RKO (cell line): ENCODE data around the gene PHF19.

Experiments used
- DNase-seq: peaks from one replicate; pipeline ENCODE4 v3.0.0-alpha.2; 2016; ENCODE audit warnings: low spot score

PHF19 gene

DNA sequence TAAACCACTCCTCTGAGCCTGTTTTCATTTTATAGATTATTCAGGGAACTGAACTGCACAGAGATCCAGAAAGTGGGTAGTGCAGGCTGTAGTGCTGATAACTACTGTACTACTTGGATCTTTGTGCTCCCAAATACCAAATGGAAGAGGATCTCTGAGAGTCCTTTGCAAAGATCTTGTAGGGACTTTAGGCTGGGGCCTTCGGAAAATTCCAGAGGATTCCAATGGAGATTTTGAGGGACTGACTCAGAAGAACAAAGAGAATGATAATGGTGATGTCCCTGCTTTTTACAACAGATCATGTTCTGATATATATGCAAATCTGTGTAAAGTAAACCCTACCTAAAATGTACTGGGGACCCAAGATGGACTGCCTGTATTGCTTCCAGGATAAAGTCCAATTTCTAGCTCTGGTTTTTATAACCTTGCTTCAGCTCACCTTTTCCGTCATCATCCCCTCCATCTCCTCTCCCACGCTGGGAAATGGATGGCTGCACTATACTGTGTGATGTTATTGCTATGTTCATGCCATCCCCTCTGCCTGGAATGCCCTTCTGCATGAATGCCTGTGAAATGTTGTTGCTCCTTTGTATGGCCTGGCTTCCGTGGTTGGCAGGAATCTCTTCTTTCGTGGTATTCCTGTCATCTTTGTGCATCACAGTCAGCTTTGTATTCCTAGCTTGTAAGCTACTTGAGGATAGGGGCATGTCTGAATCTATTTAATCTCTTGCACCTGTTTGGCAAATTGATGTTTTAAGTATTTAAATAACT is 24.6 kb downstream of the PHF19 start:
- no peak for DNase-seq

DNA sequence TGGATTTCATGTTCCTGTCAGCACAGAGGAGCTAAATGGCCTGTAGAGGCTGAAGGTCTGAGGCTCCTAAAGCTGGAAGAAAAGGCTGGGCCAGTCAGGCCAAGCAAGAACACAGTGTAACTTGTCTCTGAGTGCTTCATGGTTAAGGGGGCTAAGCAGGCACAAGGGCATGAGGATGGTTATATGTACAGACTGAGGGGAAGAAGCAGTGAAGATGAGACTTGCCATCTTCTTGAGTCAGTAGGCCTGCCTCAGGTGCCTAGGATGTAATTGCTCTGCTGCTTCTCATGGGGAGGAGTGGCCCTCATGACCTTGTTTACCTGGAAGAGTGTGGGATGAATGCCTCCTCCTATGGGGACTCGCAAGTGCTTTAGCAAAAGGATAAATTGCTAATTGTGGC is 25.5 kb downstream of the PHF19 start:
- no peak for DNase-seq

DNA sequence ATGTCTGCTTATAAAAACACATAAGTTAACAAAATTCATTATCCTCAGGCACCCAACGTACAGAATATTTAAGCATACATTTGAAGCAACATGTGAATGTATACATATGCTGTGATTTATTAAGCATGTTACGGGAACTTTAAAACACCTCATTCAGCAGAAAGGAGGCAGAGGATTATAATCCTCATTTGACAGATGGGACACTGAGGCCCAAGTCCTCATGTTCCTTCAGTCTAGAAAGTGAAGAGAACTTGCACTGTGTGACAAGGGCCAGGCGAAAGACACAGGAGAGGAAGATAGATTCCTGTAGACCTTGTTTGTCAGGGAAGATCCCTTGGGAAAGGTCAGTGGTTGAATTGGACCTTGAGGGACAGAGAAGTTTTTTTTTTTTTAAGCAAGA is 26.7 kb downstream of the PHF19 start:
- no peak for DNase-seq

DNA sequence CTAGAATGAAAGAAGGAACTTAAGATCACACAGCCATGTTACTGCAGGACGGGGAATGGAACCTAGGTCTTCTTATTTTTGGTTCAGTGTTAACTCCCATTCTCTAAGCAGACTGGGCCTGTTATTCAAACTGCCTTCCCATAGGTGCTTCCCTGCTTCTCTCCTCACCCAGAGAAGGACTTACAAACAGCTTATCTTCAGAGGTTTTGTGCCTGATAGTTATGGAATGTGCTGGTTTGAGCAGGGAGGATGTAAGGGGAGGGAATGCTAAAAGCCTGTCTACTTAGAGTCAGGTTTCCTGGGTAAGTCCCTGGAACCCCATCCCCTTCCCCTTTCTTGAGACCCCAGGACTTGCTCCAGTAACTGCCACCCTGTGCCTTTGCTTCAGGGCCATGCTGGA is 30.1 kb downstream of the PHF19 start:
- DNase-seq, result no peak

DNA sequence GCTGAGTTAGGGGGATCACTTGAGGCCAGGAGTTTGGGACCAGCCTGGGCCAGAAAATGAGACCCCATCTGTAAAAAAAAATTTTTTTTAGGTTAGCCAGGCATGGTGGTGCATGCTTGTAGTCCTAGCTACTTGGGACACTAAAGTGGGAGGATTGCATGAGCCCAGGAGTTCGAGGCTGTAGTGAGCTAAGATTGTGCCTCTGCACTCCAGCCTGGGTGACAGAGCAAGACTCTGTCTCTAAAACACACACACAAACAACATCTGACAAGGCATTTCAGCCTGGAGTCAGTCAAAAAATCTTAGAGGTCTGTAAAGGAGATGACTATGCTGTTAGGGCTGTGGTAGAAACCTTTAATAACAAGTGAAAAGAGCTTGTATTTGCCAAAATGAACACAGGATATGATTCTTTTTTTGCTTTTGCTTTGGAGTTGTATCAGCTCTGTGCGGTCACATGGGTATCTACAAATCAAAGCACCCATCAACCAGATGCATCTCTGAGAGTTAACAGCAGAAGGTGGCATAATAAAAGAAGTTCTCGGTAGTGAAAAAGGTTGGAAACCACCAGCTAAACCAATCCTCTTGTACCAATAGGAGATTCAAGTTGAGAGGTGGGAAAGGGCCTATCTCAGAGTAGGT is 30.6 kb downstream of the PHF19 start:
- DNase-seq, result no peak

DNA sequence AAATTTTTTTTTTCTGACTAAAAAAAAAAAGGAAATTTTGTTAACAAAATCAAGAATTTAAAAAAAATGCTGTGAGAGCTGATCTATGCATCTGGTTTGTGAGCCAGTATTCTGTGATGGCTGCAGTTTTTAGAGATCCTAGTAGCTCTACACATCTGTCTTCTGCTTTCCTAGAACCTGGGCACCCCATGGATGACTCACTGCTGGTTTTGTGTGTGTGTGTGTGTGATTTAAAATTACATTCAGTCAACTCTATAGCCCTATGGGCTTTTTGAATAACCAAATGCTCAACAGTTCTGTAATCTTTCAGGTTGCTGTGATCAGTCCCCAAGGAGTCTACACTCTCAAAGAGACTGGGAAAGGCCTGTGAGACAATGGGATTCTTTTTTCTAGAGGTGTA is 31.7 kb downstream of the PHF19 start:
- DNase-seq, result peak; percentile 49

DNA sequence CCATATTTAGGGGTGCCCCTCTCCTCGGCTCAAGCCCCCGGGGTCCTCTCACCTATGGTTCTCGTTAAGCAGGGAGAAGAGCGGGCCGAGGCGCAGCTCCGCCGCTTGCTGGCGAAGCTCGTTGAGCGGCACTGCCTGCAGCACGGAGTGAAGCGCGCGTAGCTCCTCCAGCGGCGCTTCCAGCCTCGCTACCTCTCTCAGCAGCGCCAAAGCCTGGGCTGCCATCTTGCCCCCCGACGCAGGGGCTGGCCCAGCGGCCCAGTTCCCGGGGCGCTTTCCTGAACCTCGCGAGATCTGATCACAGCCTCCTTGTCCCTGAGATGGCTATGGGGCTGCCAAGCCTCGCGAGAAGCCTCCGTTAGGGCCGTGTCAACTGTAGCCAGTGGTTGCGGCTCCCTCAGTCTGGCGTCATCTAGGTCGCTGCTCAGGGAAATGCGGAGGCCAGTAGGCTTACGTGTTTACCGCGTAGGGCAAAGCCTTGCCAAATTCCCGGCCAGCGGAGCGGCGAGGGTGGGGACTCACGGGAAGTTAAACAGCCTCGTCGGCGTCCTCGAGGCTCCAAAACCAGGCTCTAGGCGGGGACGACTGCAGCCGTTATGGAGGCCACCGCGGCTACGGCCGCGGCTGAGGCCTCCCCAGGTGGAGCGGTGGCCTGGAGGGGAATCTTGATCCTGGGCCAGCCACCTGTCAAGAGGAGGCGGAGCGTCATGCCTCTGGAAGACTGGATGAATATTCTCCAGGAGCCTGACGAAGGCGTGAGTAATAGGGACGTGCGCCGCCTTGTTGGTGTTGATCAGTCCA is 34.1 kb downstream of the PHF19 start, which contains the start of gene PSMD5:
Gene PSMD5, minus strand, starts transcription at position 238 of the 801 bp plus-strand sequence. Its CDS starts 13 bp downstream, at position 225.
- peak; percentile 100 for DNase-seq

DNA sequence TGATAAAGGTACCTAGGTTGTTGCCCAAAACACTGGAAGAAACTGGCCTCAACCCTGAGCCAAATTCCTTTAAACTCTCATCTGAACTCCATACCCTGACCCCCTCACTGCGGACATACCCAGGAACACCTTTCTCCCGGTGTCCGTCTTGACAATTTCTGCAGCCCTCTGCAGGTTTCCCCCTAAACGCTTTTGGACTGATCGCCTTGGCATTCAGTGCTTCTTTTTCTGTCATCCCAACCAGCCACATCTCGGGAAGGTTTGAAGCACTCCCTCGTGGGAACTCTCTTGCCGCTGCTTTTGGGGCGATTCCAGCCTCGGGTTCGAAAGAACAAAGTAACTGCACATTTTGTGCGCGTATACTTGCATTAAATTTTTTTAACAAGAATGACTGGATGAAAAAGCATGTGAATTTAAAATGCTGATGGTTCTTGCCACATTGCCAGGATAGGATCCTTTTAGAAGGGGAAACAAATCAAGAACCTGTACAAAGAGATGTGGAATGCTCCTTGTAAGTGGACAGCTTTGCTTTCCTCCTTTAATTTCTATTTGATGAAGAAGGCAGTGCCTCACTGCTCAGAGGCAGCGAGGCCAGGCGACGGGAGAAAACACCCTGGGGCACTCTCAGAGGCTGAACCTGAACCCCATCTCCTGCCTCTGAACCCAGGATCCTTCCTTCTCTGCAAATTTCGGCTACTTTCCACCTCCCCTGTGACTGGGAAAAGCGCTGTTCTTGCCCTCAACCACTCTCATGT is 34.9 kb downstream of the PHF19 start:
- peak; percentile 48 for DNase-seq

DNA sequence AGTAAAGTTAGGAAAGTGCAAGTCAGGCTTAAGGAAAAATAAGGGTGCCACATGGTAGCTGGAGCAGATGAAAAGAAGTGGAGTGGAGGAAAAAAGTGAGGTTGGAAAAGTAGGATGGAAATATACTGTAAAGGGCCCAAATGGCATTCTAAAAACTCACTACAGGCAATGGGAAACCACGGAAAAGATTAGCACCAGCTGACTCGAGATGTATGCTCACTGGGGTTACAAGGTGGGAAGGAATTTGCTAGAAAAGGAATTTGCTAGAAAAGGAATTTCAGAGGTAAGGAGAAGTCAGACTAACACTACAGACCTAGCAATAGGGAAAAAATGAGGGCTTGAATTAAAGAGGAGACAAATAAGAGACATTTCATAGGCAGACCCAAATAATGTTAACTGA is 37.8 kb downstream of the PHF19 start:
- DNase-seq, result peak; percentile 54

DNA sequence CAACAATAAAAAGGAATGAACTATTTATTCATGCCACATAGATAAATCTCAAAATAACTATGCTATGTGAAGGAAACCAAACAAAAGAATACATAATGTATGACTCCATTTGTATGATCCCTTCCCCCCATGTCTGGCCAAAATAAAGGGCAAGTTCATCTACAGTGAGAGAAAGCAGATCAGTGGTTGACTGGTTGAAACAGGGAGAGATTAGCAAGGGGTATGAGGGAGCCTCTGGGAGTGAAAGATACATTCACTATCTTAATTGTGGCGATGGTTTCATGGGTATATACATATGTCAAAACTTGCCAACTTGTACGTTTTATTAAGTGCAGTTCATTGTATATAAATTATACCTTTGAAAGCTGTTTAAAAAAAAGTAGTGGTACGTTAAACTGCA is 39.1 kb downstream of the PHF19 start:
- no peak for DNase-seq

DNA sequence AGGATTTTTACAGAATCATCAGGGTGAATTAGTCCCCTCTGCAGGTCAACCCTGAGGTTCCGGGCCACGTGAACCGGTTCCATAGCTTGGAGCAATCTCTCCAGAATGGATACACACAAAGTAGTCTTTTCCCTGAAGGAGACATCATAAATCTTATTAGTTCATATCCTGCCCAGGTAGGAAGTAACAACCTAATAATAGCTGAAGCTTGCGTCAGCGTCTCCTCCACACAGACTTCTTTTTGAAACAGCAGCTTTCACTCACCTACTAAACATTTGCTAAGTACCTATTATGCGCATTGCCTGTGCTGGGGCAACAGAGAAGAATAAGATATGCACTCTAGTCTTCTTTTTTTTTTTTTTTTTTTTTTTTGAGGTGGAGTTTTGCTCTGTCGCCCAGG is 43.7 kb downstream of the PHF19 start:
- no peak for DNase-seq

DNA sequence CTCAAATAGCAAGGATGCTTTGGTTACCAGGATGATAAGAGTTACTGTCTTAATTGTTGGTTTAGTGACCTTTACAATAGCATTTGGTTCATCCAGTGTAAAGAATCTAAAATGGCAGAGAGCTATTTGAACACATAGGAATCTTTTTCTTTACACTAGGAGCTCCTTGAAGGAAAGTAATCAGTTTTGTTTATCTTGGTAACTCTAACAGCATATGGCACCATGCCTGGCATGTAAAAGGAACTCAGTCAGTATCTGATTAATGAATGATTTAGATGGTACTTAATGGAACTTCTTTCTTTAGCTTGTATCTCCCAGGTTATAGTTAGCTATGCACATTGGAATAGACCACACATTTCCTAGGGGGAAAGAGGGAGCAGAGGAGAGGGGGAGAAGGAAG is 44.2 kb downstream of the PHF19 start:
- DNase-seq, result no peak

DNA sequence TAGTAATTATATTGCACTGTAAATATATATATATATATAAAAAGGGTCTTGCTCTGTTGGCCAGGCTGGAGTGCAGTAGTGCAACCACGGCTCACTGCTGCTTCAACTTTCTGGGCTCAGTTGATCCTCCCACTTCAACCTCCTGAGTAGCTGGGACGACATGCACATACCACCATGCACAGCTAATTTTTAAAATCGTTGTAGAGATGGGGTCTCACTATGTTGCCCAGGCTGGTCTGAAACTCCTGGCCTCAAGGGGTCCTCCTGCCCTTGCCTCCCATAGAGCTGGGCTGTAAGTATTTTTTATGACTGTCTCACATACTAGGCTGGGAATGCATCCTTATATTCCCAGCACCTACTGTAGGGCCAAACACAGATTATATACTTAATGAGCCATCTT is 46.1 kb downstream of the PHF19 start:
- no peak for DNase-seq

DNA sequence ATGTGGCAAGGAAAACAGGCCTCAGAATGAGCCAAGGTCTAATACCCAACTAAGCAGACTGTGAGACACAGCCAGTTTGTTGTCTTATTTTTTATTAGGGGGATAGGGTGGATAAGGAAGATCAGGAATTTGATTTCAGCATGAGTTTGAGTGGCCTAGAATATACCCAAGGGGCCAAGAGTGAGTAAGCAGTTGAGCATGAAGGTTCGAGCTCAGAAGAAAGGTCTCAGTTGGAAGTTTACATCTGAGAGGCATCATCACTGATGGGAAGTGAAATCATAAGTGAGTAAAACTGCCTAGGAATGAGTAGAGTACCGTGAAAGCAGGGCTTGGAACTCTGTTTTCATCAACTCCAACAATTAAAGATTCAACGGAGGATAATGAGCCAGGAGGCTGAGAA is 46.8 kb downstream of the PHF19 start:
- DNase-seq, result no peak

DNA sequence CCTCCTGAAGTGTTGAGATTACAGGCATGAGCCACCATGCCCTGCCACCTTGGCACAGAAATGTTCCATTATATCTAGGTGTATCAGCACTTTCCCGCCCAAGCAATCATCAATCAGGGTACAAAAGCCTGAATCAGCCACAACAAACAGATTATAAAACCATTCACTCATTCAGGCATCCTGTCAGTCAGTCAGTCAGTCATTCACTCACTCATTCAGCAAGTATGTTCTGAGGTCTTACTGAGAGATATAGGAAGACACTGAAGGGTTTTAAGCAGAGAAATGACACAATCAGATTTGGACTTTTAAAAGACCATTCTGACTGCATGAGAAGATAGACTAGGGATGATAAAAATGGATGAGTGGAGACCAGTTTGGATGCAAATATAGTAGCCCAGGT is 47.3 kb downstream of the PHF19 start:
- DNase-seq, result no peak

DNA sequence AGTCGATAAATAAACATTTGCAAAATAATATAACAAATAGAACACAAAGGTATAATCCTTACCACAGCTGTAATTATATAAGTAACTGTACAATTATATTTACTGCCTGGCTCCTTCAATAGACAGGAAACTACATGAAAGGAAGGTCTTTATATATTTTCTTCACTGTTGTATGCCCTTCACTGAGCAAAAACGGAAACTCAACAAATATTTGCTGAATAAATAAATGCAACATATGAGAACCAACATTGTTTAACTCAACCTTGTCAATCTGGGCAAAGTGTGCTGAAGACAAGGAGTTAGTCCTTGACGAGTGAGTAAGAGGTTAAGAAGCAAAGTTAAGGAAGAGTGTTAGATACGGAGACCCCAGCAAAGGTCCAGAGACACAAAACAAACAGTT is 56.9 kb downstream of the PHF19 start:
- DNase-seq, result no peak

DNA sequence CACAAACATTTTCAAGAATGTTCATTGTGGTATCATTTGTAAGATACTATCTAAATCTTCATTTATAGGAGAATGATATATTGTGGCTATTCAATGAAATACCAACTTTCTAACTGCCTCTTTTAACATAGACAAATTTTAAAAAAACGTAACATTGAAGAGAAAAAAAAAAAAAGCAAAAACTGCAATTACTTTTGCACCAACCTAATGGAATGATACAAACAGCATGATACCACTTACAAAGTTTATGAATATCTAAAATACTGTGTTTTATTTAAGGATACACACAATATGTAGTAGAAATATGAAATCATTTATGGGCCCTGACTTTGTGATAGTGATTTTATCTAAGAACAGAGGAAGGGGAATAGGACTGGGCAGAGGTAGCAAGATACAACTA is 58.4 kb downstream of the PHF19 start:
- no peak for DNase-seq

DNA sequence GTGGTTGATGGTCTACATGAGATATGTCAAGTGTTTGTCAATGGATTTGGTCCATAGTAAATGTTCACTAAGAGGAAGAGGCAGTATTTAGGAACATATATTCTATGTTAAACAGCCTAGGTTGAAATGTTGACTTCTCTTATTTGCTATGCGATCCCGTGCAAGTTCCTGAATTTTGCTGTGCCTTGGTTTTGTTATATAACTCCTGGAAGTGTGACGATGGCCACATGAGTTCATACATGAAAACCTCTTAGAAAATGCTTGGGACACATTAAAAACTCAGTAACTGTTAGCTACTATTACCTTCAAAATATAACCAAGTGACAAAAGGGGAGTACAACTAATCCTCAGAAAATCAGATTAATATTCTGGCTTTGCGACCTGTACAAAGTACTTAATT is 61.9 kb downstream of the PHF19 start:
- no peak for DNase-seq

DNA sequence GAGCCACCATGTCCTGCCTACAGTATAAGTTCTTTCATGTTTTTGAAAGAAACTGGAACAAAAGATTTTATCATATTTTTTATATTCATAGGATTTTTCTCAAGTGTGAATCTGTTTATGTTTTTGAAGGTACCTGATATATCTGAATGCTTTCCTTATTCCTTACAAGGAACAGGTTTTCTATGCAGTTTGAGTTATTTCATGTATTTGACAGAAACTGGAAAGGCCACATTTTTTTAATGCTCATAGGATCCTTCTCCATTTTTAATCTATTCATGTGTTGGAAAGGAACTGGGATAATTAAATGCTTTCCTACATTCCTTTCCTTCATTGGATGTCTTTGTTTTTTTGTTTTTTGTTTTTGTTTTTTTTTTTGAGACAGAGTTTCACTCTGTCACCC is 68.1 kb downstream of the PHF19 start:
- DNase-seq, result no peak

DNA sequence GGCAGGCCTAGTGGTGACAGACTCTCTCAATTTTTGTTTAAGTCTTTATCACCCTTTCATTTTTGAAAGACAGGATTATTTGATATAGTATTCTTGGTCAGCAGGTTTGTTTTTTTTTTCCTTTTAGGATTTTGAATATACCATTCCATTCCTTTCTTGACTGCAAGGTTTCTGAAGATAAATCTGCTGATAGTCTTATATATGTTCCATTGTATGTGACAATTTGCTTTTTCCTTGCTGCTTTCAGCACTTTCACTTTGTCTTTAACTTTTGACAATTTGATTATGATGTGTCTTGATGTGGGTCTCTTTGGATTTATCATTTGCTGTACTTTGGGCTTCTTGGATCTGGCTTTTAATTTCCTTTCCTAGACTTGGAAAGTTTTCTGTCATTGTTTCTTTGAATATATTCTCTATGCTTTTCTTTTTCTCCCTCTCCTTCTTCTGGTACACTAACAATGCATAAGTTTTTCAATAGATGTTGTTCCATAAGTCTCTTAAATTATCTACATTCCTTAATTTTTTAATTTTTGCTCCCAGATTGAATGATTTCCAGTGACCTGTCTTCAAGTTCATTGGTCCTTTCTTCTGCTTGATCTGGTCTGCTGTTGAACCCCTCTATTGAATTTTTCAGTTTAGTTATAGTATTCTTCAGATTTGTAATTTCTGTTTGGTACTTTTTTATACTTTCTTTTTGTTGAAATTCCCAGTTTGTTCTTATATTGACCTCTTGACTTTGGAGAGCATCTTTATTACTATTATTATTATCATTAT is 69.2 kb downstream of the PHF19 start:
- DNase-seq, result no peak
